Natural killer cell (primary cell): ENCODE measurements around the gene TTLL4. TPM values are rescaled to one million over a fixed set of nuclear protein-coding genes. Genes with fewer than 3 reads are reported as not detected.

ENCODE experiments used
- ATAC-seq, 3 donors: fragments of 150-1000 bp in 2 of 3; fragments of 200-7000 bp in 1 of 3; cut with Tn5 transposase; 1 replicate in 1 of 3; 2 replicates in 2 of 3; pipeline ENCODE4 v1.10.0; 2021; ENCODE audit warnings: mild to moderate bottlenecking in 2 of 3, moderate library complexity in 2 of 3
- DNase-seq, 2 donors: peaks; one replicate each; pipeline versions ENCODE4 v3.0.0 to v3.0.0-alpha.2; 2013 to 2021; ENCODE audit warnings: mixed read lengths in 1 of 2
- H3K27ac ChIP-seq: one replicate; pipeline ENCODE4 v1.5.1; 2013; ENCODE audit warnings: mild to moderate bottlenecking, low read length
- H3K27me3 ChIP-seq: one replicate; pipeline ENCODE4 v1.6.1; 2013; ENCODE audit warnings: low read length; ENCODE audit not compliant: control insufficient read depth, insufficient read depth
- H3K36me3 ChIP-seq: one replicate; pipeline ENCODE4 v1.6.1; 2013; ENCODE audit warnings: low read length; ENCODE audit not compliant: control insufficient read depth, insufficient read depth
- H3K4me1 ChIP-seq: one replicate; pipeline ENCODE4 v1.6.1; 2013; ENCODE audit warnings: low read length; ENCODE audit not compliant: control insufficient read depth, insufficient read depth
- H3K4me3 ChIP-seq: one replicate; pipeline ENCODE4 v1.5.1; 2013; ENCODE audit warnings: low read length
- H3K9me3 ChIP-seq: one replicate; pipeline ENCODE4 v1.6.1; 2013; ENCODE audit warnings: low read length; ENCODE audit not compliant: control insufficient read depth, insufficient read depth
- H3K27ac Mint-ChIP-seq, 2 donors: one replicate each; pipeline ENCODE4 v1.8.0; 2022; ENCODE audit warnings: mild to moderate bottlenecking in 2 of 2, mixed read lengths in 2 of 2, moderate library complexity in 1 of 2
- H3K27me3 Mint-ChIP-seq, 2 donors: one replicate each; pipeline ENCODE4 v1.8.0; 2022; ENCODE audit warnings: low read depth in 2 of 2, mixed read lengths in 2 of 2
- H3K36me3 Mint-ChIP-seq: one replicate; pipeline ENCODE4 v1.8.0; 2022; ENCODE audit warnings: mixed read lengths
- H3K4me1 Mint-ChIP-seq, 2 donors: one replicate each; pipeline ENCODE4 v1.8.0; 2022; ENCODE audit warnings: mixed read lengths in 2 of 2
- H3K4me3 Mint-ChIP-seq: one replicate; pipeline ENCODE4 v1.8.0; 2022; ENCODE audit warnings: mild to moderate bottlenecking, moderate library complexity, mixed read lengths
- H3K9me3 Mint-ChIP-seq, 2 donors: one replicate each; pipeline ENCODE4 v1.8.0; 2022; ENCODE audit warnings: mixed read lengths in 2 of 2
- CTCF ChIP-seq: fragments of 200-600 bp; IDR thresholded peaks from one replicate; pipeline ENCODE4 v1.8.0; 2022; ENCODE audit warnings: antibody characterized with exemption
- WGBS: methylation state at CpG from one replicate; pipeline ENCODE4 v1.1.7; 2013; ENCODE audit warnings: missing lambda C conversion rate; ENCODE audit not compliant: insufficient coverage; 5-methylcytosine and 5-hydroxymethylcytosine counted together
- intact Hi-C: fragments of 100-400 bp; cut with micrococcal nuclease; formaldehyde crosslinking; loops from one replicate; pipeline ENCODE4 v1.14.2; 2022
- total RNA-seq, 4 donors: library from RNA; stranded (reverse); fragments of 120-200 nt in 1 of 4; gene quantifications; one replicate each; pipeline versions ENCODE4 v1.2.3 to v1.2.4, GENCODE V29; 2013 to 2022

The TTLL4 gene
- total RNA-seq, 3 donors from 2014 or later (not counting 1 experiment from before 2014, with no cell fraction given): 20.2 to 25.5 (median 22.8) TPM

GRCh38 chr2:218716070-218716469 lies 5.4 kb downstream of the TTLL4 start:
- Histone ChIP-seq H3K4me3 (no peak overlapping the region), H3K4me1 (peaks cover 3% of the 10 kb centered on the region), H3K27ac (no peak overlapping the region), H3K36me3 (peaks cover 5% of the 10 kb centered on the region), H3K27me3 (no peaks in the 10 kb centered on the region), H3K9me3 (no peaks in the 10 kb centered on the region)
- Mint-ChIP-seq H3K27ac (no peak overlapping the region), H3K27me3 (no peaks in the 10 kb centered on the region), H3K4me3 (no peak overlapping the region), H3K9me3 (no peaks in the 10 kb centered on the region), H3K36me3 (no peaks in the 10 kb centered on the region), H3K4me1 (peaks cover 11 to 37% of the 10 kb centered on the region in 2 donors)
- WGBS: 94% methylated on average over 4 of the region's 4 CpGs
- intact Hi-C loops: no loop called here
- ATAC-seq: no peak
- no peak for DNase-seq
- no peak for TF ChIP-seq CTCF

DNA sequence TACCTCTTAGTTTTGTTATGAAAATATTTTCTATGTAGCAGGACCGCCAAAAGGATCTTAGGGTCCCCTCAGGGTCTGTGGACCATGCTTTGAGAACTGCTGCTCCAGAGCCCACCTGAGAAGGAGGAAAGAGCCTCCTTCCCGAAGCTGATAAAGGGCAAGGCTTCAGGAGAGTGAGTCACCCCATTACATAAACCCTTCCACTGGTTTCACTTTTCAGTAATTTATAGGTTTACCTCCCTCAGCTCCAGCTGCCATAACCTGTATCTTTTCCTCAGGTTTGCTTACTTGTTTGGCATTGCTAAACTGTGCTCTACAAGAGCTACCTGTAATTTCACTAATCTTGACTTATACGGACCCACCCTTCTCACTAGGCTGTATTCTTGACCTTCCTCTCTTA lies 6.6 kb downstream of the TTLL4 start:
- H3K9me3 Mint-ChIP-seq: no peaks in the 10 kb centered on the region
- TF ChIP-seq CTCF: no peak
- Histone ChIP-seq H3K9me3 (no peaks in the 10 kb centered on the region), H3K36me3 (peaks cover 5% of the 10 kb centered on the region), H3K27me3 (no peaks in the 10 kb centered on the region), H3K4me3 (no peak overlapping the region), H3K4me1 (no peaks in the 10 kb centered on the region), H3K27ac (no peak overlapping the region)
- intact Hi-C loops: no loop called here
- no peaks in the 10 kb centered on the region for H3K36me3 Mint-ChIP-seq
- WGBS: 76% methylated on average over 2 of the region's 3 CpGs
- ATAC-seq: no peak
- H3K27ac Mint-ChIP-seq: no peak overlapping the region
- H3K27me3 Mint-ChIP-seq: no peaks in the 10 kb centered on the region
- peaks cover 0 to 27% of the 10 kb centered on the region in 2 donors for H3K4me1 Mint-ChIP-seq
- DNase-seq: no peak
- H3K4me3 Mint-ChIP-seq: no peak overlapping the region

DNA sequence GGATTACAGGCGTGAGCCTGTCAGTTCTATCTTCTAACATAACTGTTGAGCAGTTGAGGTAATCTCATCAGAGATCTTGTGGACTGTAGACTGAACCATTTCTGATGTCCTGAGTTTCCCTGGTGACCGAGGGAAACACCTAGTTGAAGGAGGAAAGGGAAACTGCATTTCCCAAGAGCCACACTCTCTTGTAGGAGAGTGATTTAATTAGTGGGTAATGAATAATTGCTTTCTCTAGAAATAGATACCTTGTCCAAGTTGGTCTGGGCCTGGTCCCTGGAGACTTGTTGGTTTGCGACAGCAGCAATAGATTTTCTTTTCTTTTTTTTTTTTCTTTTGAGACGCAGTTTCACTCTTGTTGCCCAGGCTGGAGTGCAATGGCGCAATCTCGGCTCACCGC lies 7.4 kb downstream of the TTLL4 start:
- Histone ChIP-seq H3K9me3 (no peaks in the 10 kb centered on the region), H3K4me1 (no peaks in the 10 kb centered on the region), H3K4me3 (no peak overlapping the region), H3K27me3 (no peaks in the 10 kb centered on the region), H3K27ac (no peak overlapping the region), H3K36me3 (peaks cover 5% of the 10 kb centered on the region)
- H3K27ac Mint-ChIP-seq: no peak overlapping the region
- H3K4me3 Mint-ChIP-seq: no peak overlapping the region
- H3K9me3 Mint-ChIP-seq: no peaks in the 10 kb centered on the region
- peaks cover 8 to 31% of the 10 kb centered on the region in 2 donors for H3K4me1 Mint-ChIP-seq
- intact Hi-C loops: no loop called here
- ATAC-seq (no peak), DNase-seq (no peak)
- WGBS: 95% methylated on average over 7 of the region's 7 CpGs
- no peak for TF ChIP-seq CTCF
- no peaks in the 10 kb centered on the region for H3K36me3 Mint-ChIP-seq
- no peaks in the 10 kb centered on the region for H3K27me3 Mint-ChIP-seq

DNA sequence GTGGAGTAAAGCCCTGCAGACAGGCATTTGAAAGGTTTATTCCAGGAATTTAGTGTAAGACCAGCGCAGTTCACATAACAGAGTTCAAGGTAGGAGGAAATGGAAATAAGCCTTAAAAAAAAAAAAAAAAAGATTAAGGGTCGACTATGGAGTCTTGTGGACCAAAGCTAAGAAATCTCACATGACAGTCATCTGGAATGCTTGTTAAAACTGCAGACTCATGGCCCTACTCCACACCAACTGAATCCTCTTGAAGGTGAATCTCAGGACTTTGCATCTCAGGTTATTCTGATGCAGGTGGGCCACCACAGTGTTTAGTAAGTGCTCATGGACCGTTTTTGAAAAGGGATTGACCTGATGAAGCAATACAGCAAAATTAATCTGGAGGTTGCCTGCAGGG lies 8.8 kb downstream of the TTLL4 start:
- ATAC-seq (no peak), DNase-seq (no peak)
- H3K4me1 Mint-ChIP-seq: peaks cover 16 to 23% of the 10 kb centered on the region in 2 donors
- H3K36me3 Mint-ChIP-seq: no peaks in the 10 kb centered on the region
- no peak for TF ChIP-seq CTCF
- H3K36me3 ChIP-seq: peaks cover 5% of the 10 kb centered on the region
- no peak overlapping the region for H3K4me3 ChIP-seq
- 78% methylated on average over 3 of the region's 3 CpGs for WGBS
- no peak overlapping the region for H3K27ac ChIP-seq
- no peaks in the 10 kb centered on the region for H3K9me3 Mint-ChIP-seq
- no peak overlapping the region for H3K4me3 Mint-ChIP-seq
- H3K27ac Mint-ChIP-seq: no peak overlapping the region
- intact Hi-C loops: no loop called here
- H3K27me3 ChIP-seq: no peaks in the 10 kb centered on the region
- no peaks in the 10 kb centered on the region for H3K4me1 ChIP-seq
- H3K27me3 Mint-ChIP-seq: no peaks in the 10 kb centered on the region
- H3K9me3 ChIP-seq: no peaks in the 10 kb centered on the region
